GM19043 (cell line): ENCODE measurements around the gene NBPF26.
"Not testable (repeated sequence)": the region's sequence is repeated elsewhere in the genome, so short reads cannot be mapped to it uniquely, and the experiment has no call there.

ENCODE experiments used
- ATAC-seq: cut with Tn5 transposase; IDR thresholded peaks from one replicate; pipeline ENCODE4 v1.9.1; 2021; ENCODE audit warnings: low read depth; ENCODE audit not compliant: unreplicated experiment

NBPF26 gene

GRCh38 chr1:120723715-120724402 lies at the start of gene NBPF26:
TSS of gene NBPF26 (plus strand) at chr1:120723945.
- ATAC-seq: not testable (repeated sequence)

DNA sequence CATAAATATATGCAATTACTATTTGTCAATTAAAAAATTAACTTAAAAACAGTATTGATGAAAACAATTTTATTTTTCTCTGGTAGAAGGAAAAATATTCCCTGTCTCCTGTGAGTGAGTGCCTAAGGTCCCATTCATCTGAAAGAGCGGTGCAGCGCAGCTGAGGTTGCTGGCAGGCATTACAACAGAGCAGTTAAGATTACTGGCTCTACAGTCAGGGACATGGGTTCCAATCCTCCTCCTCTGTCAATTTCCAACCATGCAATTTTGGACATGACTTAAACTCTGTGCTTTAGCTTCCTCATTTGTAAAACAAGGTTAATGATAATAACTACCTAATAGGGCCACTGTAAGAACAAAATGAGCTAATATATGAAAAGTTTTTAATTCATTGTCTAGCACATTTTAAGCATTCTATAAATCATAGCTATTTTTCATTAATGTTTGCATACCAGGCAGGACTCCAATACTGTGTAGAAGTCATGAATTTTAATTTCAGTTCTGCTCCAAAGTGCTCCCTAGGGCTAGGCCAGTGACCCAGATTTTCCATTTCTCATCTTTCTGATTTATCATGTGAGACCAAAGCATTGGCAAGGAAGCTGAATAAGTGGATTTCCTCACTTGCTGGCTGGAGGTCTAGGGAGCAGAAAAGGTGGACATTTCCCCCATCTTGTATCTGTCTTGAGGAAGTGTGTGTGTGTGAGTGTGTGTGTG lies 43.5 kb upstream of the NBPF26 start:
- ATAC-seq: not testable (repeated sequence)

DNA sequence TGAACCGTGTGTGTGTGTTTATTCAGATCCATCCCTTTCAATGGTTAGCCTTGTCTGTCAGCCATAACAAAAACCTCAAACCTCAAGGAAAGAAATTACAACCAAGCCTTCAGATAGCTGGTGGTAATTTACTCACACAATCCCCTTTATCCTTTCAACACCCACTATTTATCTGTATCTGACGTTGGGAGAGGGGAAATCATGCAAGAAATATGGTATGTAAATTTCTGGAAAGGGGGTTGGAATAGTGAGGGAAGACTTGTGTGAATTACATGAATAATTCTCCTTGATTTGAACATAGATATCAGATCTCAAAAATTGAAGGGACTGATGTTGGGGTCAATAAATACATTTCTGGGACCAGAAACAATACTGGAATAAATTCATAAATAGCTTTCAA lies 42.8 kb upstream of the NBPF26 start:
- ATAC-seq: not testable (repeated sequence)

DNA sequence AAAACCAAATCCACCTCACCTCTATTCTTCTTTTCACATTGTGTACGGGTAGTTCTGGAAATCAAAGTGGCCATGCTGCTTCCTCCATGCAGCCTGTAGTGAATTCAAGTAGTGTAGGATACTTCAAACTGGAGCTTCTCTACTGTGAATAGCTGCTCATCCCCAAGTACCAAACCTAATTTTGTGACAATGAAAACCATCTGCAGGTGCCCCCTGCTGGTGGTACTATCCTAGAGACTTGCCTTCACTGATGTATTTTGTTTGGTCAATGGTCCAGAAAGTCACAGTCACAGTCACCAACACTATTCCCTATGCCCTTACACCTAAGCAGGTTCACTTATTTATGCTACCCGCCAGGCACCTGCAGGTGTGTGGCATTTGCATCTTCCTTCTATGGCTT lies 39.3 kb upstream of the NBPF26 start:
- not testable (repeated sequence) for ATAC-seq

- ATAC-seq: not testable (repeated sequence)
These were observed 38.1 kb upstream of the NBPF26 start for GRCh38 chr1:120685622-120686021.

- ATAC-seq: not testable (repeated sequence)
These were observed 36.5 kb upstream of the NBPF26 start for GRCh38 chr1:120687250-120687649.

- ATAC-seq: not testable (repeated sequence)
These were observed 22.8 kb upstream of the NBPF26 start for GRCh38 chr1:120700807-120701562.

DNA sequence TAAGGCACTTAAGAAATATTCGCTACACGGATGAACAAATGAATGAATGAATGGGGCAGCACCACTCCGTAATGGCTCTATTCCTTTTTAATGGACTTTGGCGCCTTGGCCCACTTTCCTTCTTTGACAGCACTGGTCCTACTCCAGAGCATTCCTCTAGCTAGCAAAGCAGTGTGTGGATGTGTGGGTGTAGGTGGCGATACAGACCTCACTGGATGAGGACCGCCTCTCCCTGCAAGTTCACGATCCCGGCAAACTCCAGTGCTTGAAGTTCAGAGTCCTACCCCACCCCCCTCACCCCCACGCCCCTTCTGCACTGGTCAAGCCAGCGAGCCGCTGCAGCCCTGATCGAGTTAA lies 409 bp upstream of the NBPF26 start:
- ATAC-seq: not testable (repeated sequence)

- ATAC-seq: not testable (repeated sequence)
These were observed 762 bp downstream of the NBPF26 start for GRCh38 chr1:120724507-120724906.

DNA sequence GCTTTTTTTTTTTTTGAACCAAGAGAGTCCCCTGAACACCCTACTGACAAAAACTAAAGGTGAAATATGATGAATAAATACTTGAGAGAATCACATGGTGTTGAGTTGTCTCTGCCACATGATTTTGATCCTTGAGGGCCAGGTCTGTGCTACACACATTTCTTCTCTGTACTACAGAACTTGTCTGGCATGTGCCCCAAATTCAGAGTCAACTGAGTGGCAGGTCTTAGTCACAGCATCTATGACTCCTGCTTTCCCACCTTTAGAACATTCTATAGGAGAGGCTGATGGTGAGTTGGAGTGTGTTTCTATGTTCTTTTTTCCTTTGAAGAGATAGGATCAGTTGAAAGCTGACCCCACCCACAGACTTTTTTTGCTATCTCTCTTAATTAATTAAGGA lies 5.1 kb downstream of the NBPF26 start:
- not testable (repeated sequence) for ATAC-seq

DNA sequence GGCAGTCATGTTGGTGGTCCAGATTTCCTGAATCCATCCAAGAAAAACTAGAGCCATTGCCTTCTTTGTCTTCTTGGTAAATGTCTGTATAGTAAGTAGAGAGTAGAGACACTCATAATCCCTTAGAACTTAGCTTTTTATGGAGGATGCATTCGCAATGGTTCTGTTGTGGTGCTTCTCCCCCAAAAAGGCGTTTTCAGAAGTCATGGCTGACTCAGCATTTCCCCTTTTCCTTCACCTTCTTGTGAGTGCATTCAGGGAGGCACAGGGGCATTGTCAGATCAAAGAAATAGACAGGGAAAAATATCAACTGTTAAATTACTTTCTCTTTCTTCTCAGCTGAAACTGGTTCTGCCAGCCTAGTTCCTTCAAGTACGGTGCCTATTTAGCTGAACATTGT lies 45.3 kb downstream of the NBPF26 start:
- not testable (repeated sequence) for ATAC-seq

DNA sequence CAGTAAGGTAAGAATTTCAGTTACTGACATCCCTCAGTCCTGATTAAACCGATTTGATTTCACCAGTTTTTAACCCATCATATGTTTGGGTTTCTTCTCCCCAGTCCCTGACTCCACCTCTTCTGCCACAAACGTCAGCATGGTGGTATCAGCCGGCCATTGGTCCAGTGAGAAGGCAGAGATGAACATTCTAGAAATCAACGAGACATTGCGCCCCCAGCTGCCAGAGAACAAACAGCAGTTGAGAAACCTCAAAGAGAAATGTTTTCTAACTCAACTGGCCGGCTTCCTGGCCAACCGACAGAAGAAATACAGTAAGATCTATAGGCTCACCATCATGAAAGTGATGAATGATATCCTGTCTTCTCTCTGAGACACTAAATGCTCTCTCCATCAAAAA lies 81.7 kb downstream of the NBPF26 start:
- not testable (repeated sequence) for ATAC-seq

DNA sequence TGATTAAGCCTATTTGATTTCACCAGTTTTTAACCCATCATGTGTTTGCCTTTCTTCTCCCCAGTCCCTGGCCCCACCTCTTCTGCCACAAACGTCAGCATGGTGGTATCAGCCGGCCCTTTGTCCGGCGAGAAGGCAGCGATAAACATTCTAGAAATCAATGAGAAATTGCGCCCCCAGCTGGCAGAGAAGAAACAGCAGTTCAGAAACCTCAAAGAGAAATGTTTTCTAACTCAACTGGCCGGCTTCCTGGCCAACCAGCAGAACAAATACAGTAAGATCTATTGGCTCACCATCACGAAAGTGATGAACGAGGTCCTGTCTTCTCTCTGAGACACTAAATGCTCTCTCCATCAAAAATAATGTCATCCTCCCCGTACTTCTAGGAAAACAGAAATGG lies 88.1 kb downstream of the NBPF26 start:
- not testable (repeated sequence) for ATAC-seq

DNA sequence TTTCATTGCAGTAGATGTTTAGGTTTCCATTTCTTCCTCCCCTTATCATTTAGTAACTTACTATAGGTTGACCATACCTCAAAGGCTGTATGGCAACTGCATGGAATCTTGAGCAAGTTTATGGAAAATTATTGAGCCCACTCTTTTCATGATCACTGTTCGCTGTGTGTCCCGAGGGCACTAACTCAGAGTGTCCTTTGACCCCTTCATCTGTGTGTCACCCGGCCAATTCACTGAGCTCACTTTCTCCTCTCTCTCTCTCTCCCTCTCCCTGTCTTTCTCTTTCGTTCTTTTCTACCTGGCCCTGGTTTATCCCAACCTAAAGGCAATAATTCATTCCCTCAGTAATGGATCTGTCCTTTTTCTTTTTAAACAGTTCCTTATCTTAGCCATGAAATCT lies 101.3 kb downstream of the NBPF26 start:
- ATAC-seq: not testable (repeated sequence)

- not testable (repeated sequence) for ATAC-seq
These were observed 102.9 kb downstream of the NBPF26 start for GRCh38 chr1:120826623-120827022.

DNA sequence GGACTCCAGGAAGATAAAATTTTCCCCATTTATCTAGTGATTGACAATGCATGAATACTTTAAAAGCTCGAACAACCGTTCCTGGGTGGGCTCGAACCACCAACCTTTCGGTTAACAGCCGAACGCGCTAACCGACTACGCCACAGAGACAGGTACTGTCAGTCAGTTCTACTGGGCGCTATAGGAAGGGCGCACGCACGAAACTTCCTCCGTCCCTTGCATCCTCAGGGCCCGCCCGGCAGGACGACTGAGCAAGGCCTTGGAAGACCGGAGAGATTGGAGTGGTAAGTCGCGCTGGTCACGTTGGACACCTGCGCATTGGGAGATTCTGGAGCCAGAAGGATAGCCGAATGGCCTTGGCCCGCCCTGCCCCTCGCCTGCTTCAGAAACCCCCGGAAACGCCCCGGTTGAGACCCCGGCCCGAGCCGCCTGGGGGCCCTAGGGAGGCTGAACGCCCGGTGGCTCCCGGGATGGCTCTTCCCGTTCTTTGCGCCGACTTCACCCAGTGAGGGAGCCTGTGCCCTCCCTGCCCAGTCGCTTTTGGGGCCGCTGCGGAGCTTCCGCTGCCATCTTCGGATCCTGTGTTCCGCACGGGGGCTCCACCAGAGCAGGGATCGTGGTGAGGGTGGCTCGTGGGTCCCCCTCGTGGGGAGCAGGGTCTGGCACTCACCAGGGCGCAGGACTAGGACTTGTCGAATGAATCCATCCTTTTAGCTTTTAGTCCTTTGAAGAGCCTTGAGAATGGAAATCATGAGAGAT lies 120.6 kb downstream of the NBPF26 start:
- not testable (repeated sequence) for ATAC-seq

DNA sequence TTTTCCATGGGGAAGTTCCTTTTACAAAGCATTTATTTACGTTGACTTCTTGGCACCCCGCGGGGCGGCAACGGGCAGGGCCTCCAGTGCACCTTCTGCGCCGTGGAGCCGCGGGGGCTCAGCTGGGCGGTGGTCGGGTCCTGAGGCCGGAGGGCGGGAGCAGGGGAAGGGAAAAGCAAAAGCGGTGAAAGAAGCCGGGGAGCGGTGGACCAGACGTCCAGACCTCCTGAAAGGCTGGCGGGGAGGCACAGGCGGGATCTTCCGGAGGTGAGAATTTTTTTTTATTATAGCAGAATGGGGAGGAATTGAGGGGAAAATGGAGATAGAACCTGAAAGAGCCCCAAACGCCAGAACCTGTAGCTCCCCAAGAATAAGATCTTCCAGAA lies 121.2 kb downstream of the NBPF26 start:
- ATAC-seq: not testable (repeated sequence)

DNA sequence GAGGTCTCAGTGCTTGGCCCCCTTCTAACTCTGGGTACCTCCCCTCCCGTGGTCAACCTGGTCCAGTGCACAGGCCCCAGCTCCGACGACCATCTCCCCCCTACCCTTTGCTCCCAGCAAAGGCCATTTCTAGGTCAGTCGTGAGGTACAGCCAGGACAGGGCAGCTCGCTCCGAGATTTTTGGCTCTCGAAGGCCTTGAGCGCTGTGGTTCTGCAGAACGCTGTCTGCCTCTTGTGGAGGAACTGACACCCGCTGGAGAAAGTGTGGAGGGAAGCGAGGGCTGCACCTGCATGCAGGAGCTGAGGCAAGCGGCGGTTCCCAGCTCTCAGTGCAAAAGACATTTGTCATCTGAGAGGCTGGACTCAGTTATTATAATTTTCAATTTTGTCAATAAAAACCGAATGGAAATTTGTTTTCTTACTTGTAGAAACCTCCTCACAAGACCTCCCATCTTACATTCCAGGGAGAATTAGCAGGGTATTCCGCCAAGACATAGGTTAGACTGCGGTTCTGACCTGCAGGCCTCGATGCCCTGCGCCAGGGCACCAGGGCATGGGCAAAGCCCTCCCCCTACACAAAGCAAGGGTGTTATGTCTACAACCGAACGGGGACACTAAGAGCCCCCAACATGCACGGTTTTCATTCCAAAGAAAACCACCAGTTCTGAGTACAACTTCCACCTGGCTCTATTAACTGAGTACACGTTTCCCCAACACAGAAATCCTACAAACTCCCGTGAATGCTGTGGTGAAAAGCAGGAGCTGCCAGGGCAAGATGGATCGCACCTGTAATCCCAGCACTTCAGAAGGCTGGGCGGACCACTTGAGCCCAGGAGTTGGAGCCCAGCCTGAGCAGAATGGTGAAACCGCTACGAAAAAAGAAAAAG lies 125.9 kb downstream of the NBPF26 start:
- ATAC-seq: not testable (repeated sequence)

- ATAC-seq: not testable (repeated sequence)
These were observed 126.5 kb downstream of the NBPF26 start for GRCh38 chr1:120850287-120850536.
